IPS-18a (cell line): ENCODE data around the gene GCNT1.
"Not testable (repeated sequence)": the region's sequence is repeated elsewhere in the genome, so short reads cannot be mapped to it uniquely, and the experiment has no call there.

Source experiments
- H3K27ac ChIP-seq: one replicate; pipeline ENCODE4 v1.5.1; 2013; ENCODE audit warnings: low read length
- H3K27me3 ChIP-seq: one replicate; pipeline ENCODE4 v1.6.1; 2013; ENCODE audit warnings: mild to moderate bottlenecking, low read length; ENCODE audit not compliant: control insufficient read depth, insufficient read depth
- H3K36me3 ChIP-seq: one replicate; pipeline ENCODE4 v1.6.1; 2013; ENCODE audit warnings: low read depth, low read length; ENCODE audit not compliant: control insufficient read depth
- H3K4me1 ChIP-seq: one replicate; pipeline ENCODE4 v1.6.1; 2013; ENCODE audit warnings: low read depth, low read length; ENCODE audit not compliant: control insufficient read depth
- H3K4me3 ChIP-seq: one replicate; pipeline ENCODE4 v1.5.1; 2013; ENCODE audit warnings: low read length
- H3K9ac ChIP-seq: one replicate; pipeline ENCODE4 v1.6.1; 2013; ENCODE audit warnings: mild to moderate bottlenecking, low read length, moderate library complexity
- H3K9me3 ChIP-seq: one replicate; pipeline ENCODE4 v1.6.1; 2013; ENCODE audit warnings: low read depth, low read length; ENCODE audit not compliant: control insufficient read depth

GCNT1 gene

GRCh38 chr9:76426807-76427419, 32.1 kb upstream of the GCNT1 start:
- Histone ChIP-seq H3K36me3 (no peaks in the 10 kb centered on the region), H3K27ac (no peak overlapping the region), H3K4me3 (no peak overlapping the region), H3K4me1 (peaks cover 7% of the 10 kb centered on the region), H3K9ac (no peak overlapping the region), H3K27me3 (no peaks in the 10 kb centered on the region), H3K9me3 (no peaks in the 10 kb centered on the region)

GRCh38 chr9:76431601-76432000, 27.4 kb upstream of the GCNT1 start:
- no peak overlapping the region for H3K4me3 ChIP-seq
- H3K9me3 ChIP-seq, result no peaks in the 10 kb centered on the region
- no peaks in the 10 kb centered on the region for H3K27me3 ChIP-seq
- H3K27ac ChIP-seq, result no peak overlapping the region
- H3K4me1 ChIP-seq, result peaks cover 12% of the 10 kb centered on the region
- H3K9ac ChIP-seq, result no peak overlapping the region
- no peaks in the 10 kb centered on the region for H3K36me3 ChIP-seq

GRCh38 chr9:76433406-76433805, 25.6 kb upstream of the GCNT1 start:
- Histone ChIP-seq H3K27ac (no peak overlapping the region), H3K9ac (no peak overlapping the region), H3K9me3 (no peaks in the 10 kb centered on the region)

GRCh38 chr9:76433836-76434235, 25.1 kb upstream of the GCNT1 start:
- H3K4me3 ChIP-seq, result no peak overlapping the region
- H3K36me3 ChIP-seq, result no peaks in the 10 kb centered on the region
- H3K9me3 ChIP-seq, result no peaks in the 10 kb centered on the region
- H3K4me1 ChIP-seq, result peaks cover 12% of the 10 kb centered on the region
- no peaks in the 10 kb centered on the region for H3K27me3 ChIP-seq
- no peak overlapping the region for H3K9ac ChIP-seq
- no peak overlapping the region for H3K27ac ChIP-seq

More at GRCh38 chr9:76433406-76433805, 25.6 kb upstream of the GCNT1 start:
- Histone ChIP-seq H3K27me3 (no peaks in the 10 kb centered on the region), H3K36me3 (no peaks in the 10 kb centered on the region), H3K4me3 (no peak overlapping the region), H3K4me1 (peaks cover 12% of the 10 kb centered on the region)

- H3K27me3 ChIP-seq, H3K9me3 ChIP-seq, H3K4me3 ChIP-seq, H3K36me3 ChIP-seq, H3K9ac ChIP-seq, H3K27ac ChIP-seq: not testable (repeated sequence)
- peaks cover 12% of the 10 kb centered on the region for H3K4me1 ChIP-seq
These were observed 24.1 kb upstream of the GCNT1 start for GRCh38 chr9:76434897-76435296.

- not testable (repeated sequence) for H3K9ac ChIP-seq
These were observed 21.8 kb upstream of the GCNT1 start for GRCh38 chr9:76437017-76437699.

GRCh38 chr9:76438841-76439588, 20.0 kb upstream of the GCNT1 start:
- Histone ChIP-seq H3K27ac (no peak overlapping the region), H3K27me3 (no peaks in the 10 kb centered on the region), H3K9ac (no peak overlapping the region)

More at GRCh38 chr9:76437017-76437699, 21.8 kb upstream of the GCNT1 start:
- H3K36me3 ChIP-seq, H3K9me3 ChIP-seq, H3K4me1 ChIP-seq, H3K27me3 ChIP-seq, H3K4me3 ChIP-seq, H3K27ac ChIP-seq: not testable (repeated sequence)

GRCh38 chr9:76441551-76442322, 17.2 kb upstream of the GCNT1 start:
- H3K36me3 ChIP-seq, result no peaks in the 10 kb centered on the region
- no peak overlapping the region for H3K9ac ChIP-seq
- no peaks in the 10 kb centered on the region for H3K9me3 ChIP-seq
- H3K27me3 ChIP-seq, result no peaks in the 10 kb centered on the region
- H3K4me1 ChIP-seq, result no peaks in the 10 kb centered on the region
- no peak overlapping the region for H3K27ac ChIP-seq
- H3K4me3 ChIP-seq, result no peak overlapping the region

More at GRCh38 chr9:76438841-76439588, 20.0 kb upstream of the GCNT1 start:
- Histone ChIP-seq H3K4me3 (no peak overlapping the region), H3K4me1 (no peaks in the 10 kb centered on the region), H3K9me3 (no peaks in the 10 kb centered on the region), H3K36me3 (no peaks in the 10 kb centered on the region)

- Histone ChIP-seq H3K36me3 (no peaks in the 10 kb centered on the region), H3K27me3 (no peaks in the 10 kb centered on the region), H3K9me3 (no peaks in the 10 kb centered on the region), H3K4me3 (no peak overlapping the region), H3K27ac (no peak overlapping the region), H3K4me1 (no peaks in the 10 kb centered on the region), H3K9ac (no peak overlapping the region)
These were observed 15.1 kb upstream of the GCNT1 start for GRCh38 chr9:76443887-76444286.

- H3K9me3 ChIP-seq, result no peaks in the 10 kb centered on the region
- no peak overlapping the region for H3K9ac ChIP-seq
- no peak overlapping the region for H3K27ac ChIP-seq
- no peaks in the 10 kb centered on the region for H3K4me1 ChIP-seq
- no peak overlapping the region for H3K4me3 ChIP-seq
- H3K36me3 ChIP-seq, result no peaks in the 10 kb centered on the region
- no peaks in the 10 kb centered on the region for H3K27me3 ChIP-seq
These were observed 14.6 kb upstream of the GCNT1 start for GRCh38 chr9:76444322-76444929.

GRCh38 chr9:76445976-76446375, 13.0 kb upstream of the GCNT1 start:
- H3K4me1 ChIP-seq, result peaks cover 4% of the 10 kb centered on the region
- no peaks in the 10 kb centered on the region for H3K9me3 ChIP-seq
- H3K4me3 ChIP-seq, result no peak overlapping the region
- no peaks in the 10 kb centered on the region for H3K27me3 ChIP-seq
- no peak overlapping the region for H3K27ac ChIP-seq
- H3K36me3 ChIP-seq, result no peaks in the 10 kb centered on the region
- H3K9ac ChIP-seq, result no peak overlapping the region
